Kidney capillary endothelial cell (primary cell): Measurements from ENCODE around the gene EXOC6.
A peak's percentile ranks its signal among the peaks of the same experiment; 100 is the strongest.

Source experiments
- DNase-seq: peaks from one replicate; pipeline ENCODE4 v3.0.0-alpha.2; 2018; ENCODE audit warnings: low spot score

The EXOC6 gene

GRCh38 chr10:92832998-92833650 is 15.2 kb upstream of the EXOC6 start:
- DNase-seq: no peak

GRCh38 chr10:92834331-92834730 is 14.0 kb upstream of the EXOC6 start:
- DNase-seq: no peak

GRCh38 chr10:92834986-92835385 is 13.3 kb upstream of the EXOC6 start:
- DNase-seq: peak; percentile 60

GRCh38 chr10:92837456-92837855 is 10.9 kb upstream of the EXOC6 start:
- no peak for DNase-seq

GRCh38 chr10:92839191-92840085 is 8.9 kb upstream of the EXOC6 start:
- DNase-seq: peak; percentile 62

- no peak for DNase-seq
Measured at GRCh38 chr10:92844746-92845145, 3.6 kb upstream of the EXOC6 start.

GRCh38 chr10:92845921-92846320 is 2.4 kb upstream of the EXOC6 start:
- no peak for DNase-seq

- no peak for DNase-seq
Measured at GRCh38 chr10:92846344-92846743, 2.0 kb upstream of the EXOC6 start.

- no peak for DNase-seq
Measured at GRCh38 chr10:92846854-92847201, 1.5 kb upstream of the EXOC6 start.

- DNase-seq: no peak
Measured at GRCh38 chr10:92847202-92847864, 987 bp upstream of the EXOC6 start.

GRCh38 chr10:92848037-92848440 is 281 bp upstream of the EXOC6 start:
- DNase-seq: no peak

GRCh38 chr10:92849234-92849525 is 860 bp downstream of the EXOC6 start:
- no peak for DNase-seq

- no peak for DNase-seq
Measured at GRCh38 chr10:92849576-92850090, 1.3 kb downstream of the EXOC6 start.

- DNase-seq: no peak
Measured at GRCh38 chr10:92850185-92850584, 1.9 kb downstream of the EXOC6 start.

- DNase-seq: no peak
Measured at GRCh38 chr10:92851003-92851402, 2.7 kb downstream of the EXOC6 start.

GRCh38 chr10:92855560-92855959 is 7.2 kb downstream of the EXOC6 start:
- DNase-seq: no peak

- DNase-seq: no peak
Measured at GRCh38 chr10:92857904-92858514, 9.7 kb downstream of the EXOC6 start.

- DNase-seq: no peak
Measured at GRCh38 chr10:92867235-92867634, 18.9 kb downstream of the EXOC6 start.

- DNase-seq: no peak
Measured at GRCh38 chr10:92868036-92868435, 19.7 kb downstream of the EXOC6 start.

GRCh38 chr10:92868557-92868956 is 20.2 kb downstream of the EXOC6 start:
- no peak for DNase-seq

GRCh38 chr10:92873029-92873428 is 24.7 kb downstream of the EXOC6 start:
- peak; percentile 48 for DNase-seq

- no peak for DNase-seq
Measured at GRCh38 chr10:92876509-92877036, 28.3 kb downstream of the EXOC6 start.
